Duodenal mucosa (tissue), 2 donors: Measurements from ENCODE around the gene PDIA5.
A peak's percentile ranks its signal among the peaks of the same experiment; 100 is the strongest.

ENCODE experiments used
- H3K27ac ChIP-seq: one replicate; pipeline ENCODE4 v1.7.0; 2013; ENCODE audit warnings: low read depth, low read length
- H3K27me3 ChIP-seq, 2 donors: one replicate each; pipeline ENCODE4 v1.7.0; 2013; ENCODE audit warnings: low read length in 2 of 2, control low read depth in 1 of 2; ENCODE audit not compliant: insufficient read depth in 2 of 2, control insufficient read depth in 1 of 2
- H3K36me3 ChIP-seq, 2 donors: one replicate each; pipeline ENCODE4 v1.7.0; 2013; ENCODE audit warnings: low read length in 2 of 2, control low read depth in 1 of 2; ENCODE audit not compliant: insufficient read depth in 2 of 2, control insufficient read depth in 1 of 2
- H3K4me1 ChIP-seq, 2 donors: one replicate each; pipeline ENCODE4 v1.7.0; 2013; ENCODE audit warnings: low read length in 2 of 2, control low read depth in 1 of 2; ENCODE audit not compliant: insufficient read depth in 2 of 2, control insufficient read depth in 1 of 2
- H3K4me3 ChIP-seq, 2 donors: one replicate each; pipeline ENCODE4 v1.7.0; 2013; ENCODE audit warnings: low read length in 2 of 2, low read depth in 1 of 2
- H3K9ac ChIP-seq, 2 donors: one replicate each; pipeline ENCODE4 v1.7.0; 2013; ENCODE audit warnings: low read length in 2 of 2, low read depth in 1 of 2
- H3K9me3 ChIP-seq, 2 donors: one replicate each; pipeline ENCODE4 v1.7.0; 2013; ENCODE audit warnings: low read length in 2 of 2, control low read depth in 1 of 2; ENCODE audit not compliant: control insufficient read depth in 1 of 2

The PDIA5 gene

DNA sequence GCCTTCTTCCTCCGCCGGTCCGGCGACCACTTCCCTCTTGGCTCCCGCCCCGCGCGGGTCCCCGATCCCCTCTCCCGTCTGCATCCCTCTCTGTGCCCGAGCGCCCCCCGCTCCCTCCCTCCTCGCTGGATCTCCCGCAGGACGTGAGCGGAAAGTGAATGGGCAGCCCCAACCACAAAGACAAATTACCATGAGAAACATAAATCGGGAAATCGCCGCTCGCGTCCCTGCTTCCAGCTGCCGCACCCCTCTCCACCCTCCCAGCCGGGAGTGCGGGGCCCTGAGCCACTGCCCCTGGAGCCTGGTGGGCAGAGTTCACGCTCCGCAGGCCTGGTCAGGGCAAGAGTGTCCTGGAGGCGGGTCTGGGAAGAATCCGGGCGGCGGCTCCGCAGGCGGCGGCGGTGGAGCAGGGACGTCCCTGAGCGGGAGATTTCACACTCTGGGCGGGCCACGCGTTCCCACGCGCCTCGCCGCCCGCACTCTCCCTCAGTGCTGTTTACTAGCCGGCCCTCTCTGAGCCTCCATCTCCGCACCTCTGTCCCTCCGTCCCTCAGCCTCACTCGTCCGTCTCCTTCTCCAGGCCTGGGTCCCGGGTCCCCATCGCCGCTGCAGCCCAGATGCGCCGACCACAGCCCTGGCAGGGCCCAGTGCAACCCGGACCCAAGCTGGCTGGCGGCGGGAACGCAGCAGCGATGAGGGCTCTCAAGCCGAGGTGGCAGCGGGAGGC, 40.1 kb upstream of the PDIA5 start:
- Histone ChIP-seq H3K36me3 (no peaks in the 10 kb centered on the region), H3K4me3 (peak overlapping the region; percentile 64 to 72), H3K9ac (no peak overlapping the region), H3K9me3 (no peaks in the 10 kb centered on the region), H3K27me3 (peaks cover 51 to 86% of the 10 kb centered on the region in 2 donors), H3K27ac (no peak overlapping the region), H3K4me1 (peaks cover 16 to 17% of the 10 kb centered on the region in 2 donors)

DNA sequence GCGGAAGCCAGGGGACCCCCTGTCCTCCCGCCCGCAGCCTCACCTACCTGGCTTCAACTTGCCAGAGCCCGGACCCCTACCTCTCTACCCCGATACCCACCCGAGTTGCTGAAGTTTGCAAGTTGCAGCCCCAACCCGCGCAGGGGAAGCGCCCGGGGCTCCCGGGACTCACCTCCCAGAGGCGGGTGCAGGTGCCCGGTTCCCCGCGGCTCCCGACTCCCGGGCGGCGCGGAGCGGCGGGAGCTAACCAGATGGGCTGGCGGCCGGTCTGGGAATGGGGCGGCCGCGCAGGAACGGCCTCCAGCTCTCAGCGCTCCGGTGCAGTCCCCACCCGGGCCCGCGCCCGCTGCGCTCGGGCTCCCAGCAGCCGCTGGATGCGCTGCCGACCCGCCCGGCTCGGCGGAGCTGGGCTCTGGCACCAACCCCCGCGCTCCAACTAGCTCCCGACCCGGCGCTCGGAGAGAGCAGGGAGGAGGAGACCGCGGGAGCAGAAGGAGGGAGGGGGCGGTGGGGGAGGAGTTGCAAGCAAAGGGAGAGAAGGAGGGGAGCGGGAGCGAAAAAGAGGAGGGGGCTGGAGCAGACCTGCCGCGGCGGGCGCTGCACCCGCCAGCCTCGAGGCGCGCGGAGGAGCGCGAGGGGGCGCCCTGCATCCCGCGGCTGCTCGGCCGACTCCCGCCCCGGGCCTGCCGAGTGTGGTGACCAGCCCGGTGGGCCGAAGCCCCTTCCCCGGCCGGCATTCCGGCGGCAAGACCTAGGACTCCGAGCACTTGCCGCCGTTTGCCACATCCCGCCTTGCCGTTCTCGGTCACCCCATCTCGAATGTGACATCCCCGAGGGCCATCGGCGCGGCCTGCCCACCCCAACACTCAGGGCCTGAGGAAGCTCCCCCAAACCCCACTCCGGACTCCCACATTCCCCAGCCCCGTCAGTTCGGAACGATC, 39.3 kb upstream of the PDIA5 start, which contains the start of gene SEMA5B:
Gene SEMA5B, minus strand, starts transcription at position 472 of the 941 bp plus-strand sequence. CDS start 66,500 bp downstream, outside the sequence.
- no peak within 1 kb of the TSS for H3K27ac ChIP-seq
- peaks cover 49 to 80% of the 10 kb centered on the region in 2 donors for H3K27me3 ChIP-seq
- H3K9me3 ChIP-seq: no peaks in the 10 kb centered on the region
- H3K4me1 ChIP-seq: peaks cover 16 to 17% of the 10 kb centered on the region in 2 donors
- H3K36me3 ChIP-seq: no peaks in the 10 kb centered on the region
- H3K4me3 ChIP-seq: peak within 1 kb of the TSS; percentile 64 to 72
- peak within 1 kb of the TSS in 1 of 2 donors; percentile 42 for H3K9ac ChIP-seq

DNA sequence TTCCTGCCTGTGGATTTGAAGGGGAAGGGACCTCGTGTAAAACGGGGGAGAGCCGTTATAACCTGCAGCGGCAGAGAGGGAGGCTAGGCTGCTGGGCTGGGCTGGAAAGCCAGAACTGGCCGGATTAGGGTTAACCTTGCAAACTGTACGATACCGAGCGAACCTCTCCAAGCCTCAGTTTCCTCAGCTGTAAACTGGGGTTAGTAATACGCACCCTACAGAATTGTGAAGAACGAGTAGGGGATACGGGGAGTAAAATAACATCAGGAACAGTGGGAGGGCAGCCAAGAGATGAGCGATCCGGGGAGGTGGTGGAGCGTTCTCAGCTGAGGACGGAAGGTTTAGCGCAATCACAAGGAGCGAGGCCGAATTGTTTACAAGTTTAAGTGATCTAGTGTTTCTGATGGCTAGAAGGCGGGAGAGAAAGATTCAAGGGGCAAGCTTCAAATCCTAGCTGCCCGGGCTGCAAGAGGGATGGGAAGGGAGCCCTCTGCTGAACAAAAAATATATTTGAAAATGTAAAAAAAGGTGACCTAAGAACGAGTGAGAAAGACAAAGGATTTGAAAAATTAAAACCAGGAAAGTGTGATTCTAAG, 38.5 kb upstream of the PDIA5 start:
- Histone ChIP-seq H3K9me3 (no peaks in the 10 kb centered on the region), H3K27ac (no peak overlapping the region), H3K36me3 (no peaks in the 10 kb centered on the region), H3K27me3 (peaks cover 49 to 76% of the 10 kb centered on the region in 2 donors), H3K9ac (peak overlapping the region in 1 of 2 donors; percentile 42), H3K4me1 (peaks cover 16 to 17% of the 10 kb centered on the region in 2 donors), H3K4me3 (peak overlapping the region; percentile 64 to 72)

DNA sequence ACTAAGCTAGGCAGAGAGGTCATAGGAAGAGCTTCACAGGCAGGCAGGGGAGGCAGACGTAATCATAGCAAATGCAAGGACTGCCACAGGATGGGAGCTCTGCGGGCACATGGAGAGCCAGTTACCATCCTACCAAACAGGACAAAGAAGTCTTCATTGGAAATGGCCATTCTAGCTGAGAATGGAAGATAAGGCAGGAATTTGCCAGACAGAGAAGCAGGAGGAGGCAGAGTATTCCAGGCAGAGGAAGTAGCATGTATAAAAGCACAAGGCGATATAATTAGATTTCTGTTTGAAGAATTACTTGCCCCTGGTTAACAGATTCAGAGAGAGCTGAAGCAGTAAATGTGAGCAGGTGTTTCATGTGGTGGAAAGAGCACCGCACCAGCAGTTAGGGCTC, 35.8 kb upstream of the PDIA5 start:
- no peak overlapping the region for H3K9ac ChIP-seq
- no peak overlapping the region for H3K27ac ChIP-seq
- no peaks in the 10 kb centered on the region for H3K36me3 ChIP-seq
- H3K27me3 ChIP-seq: peaks cover 41 to 52% of the 10 kb centered on the region in 2 donors
- H3K4me3 ChIP-seq: no peak overlapping the region
- peaks cover 16 to 17% of the 10 kb centered on the region in 2 donors for H3K4me1 ChIP-seq
- no peaks in the 10 kb centered on the region for H3K9me3 ChIP-seq

DNA sequence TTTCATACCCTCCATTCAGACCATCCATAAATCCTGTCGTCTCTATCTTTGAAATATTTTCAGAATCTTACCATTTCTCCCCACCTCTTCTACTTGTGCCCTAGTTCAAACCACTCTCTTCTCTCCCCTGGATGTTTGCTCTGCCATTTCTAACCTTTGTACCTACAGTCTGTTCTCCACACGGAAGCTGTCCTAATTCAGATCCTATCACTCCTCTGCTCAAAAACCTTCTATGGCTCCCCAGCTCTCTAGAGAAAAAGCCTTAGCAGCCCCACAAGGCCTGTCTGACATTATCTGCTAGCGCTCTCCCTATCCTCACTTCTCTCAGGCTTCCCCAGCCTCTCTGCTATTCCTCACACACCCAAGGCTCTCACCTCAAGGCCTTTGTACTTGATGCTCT, 34.8 kb upstream of the PDIA5 start:
- Histone ChIP-seq H3K27ac (no peak overlapping the region), H3K9me3 (no peaks in the 10 kb centered on the region), H3K36me3 (no peaks in the 10 kb centered on the region), H3K4me3 (no peak overlapping the region), H3K4me1 (peaks cover 10% of the 10 kb centered on the region in 2 donors), H3K27me3 (peaks cover 37 to 44% of the 10 kb centered on the region in 2 donors), H3K9ac (no peak overlapping the region)

DNA sequence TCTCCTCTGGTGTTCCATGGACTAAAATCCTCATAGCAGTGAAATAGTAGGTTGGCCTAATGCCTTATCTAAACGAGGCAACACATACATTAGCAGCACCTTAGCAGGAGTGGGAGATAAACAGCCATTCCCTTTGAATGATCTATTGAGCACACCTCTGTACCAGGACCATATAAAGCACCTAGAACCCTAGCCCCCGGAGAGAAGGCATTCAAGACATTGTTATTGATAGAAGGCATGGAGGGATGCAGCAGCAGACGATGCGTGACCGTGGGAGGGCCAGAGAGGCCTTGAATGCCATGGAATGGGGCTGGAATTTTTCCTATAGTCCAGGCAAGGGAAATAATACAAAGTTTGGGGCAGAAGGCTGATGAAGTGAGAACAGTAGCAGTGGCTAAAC, 32.7 kb upstream of the PDIA5 start:
- Histone ChIP-seq H3K27ac (no peak overlapping the region), H3K27me3 (peaks cover 25% of the 10 kb centered on the region in 2 donors), H3K9me3 (no peaks in the 10 kb centered on the region), H3K36me3 (no peaks in the 10 kb centered on the region), H3K9ac (no peak overlapping the region), H3K4me1 (no peaks in the 10 kb centered on the region), H3K4me3 (no peak overlapping the region)

DNA sequence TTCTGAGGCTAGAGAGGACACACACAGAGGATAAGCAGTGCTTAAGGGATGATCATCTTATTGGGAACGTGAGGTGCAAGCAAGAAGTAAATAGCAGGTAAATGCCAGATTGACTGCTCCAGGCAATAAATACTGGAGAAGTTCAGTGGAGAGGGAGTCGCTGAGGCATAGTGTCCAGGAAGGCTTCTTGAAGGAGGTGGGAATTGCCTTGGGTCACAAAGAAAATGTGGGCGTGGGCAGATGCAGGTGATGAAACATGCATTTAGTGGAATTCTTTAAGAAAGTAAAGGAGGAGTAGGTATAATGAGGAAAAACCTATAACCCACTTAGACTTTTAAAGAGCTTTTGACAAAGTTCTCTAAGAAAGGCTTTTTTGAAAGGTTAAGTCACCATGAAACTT, 31.8 kb upstream of the PDIA5 start:
- Histone ChIP-seq H3K4me3 (no peak overlapping the region), H3K9ac (no peak overlapping the region), H3K9me3 (no peaks in the 10 kb centered on the region), H3K27me3 (peaks cover 16 to 17% of the 10 kb centered on the region in 2 donors), H3K4me1 (no peaks in the 10 kb centered on the region), H3K36me3 (no peaks in the 10 kb centered on the region), H3K27ac (no peak overlapping the region)

DNA sequence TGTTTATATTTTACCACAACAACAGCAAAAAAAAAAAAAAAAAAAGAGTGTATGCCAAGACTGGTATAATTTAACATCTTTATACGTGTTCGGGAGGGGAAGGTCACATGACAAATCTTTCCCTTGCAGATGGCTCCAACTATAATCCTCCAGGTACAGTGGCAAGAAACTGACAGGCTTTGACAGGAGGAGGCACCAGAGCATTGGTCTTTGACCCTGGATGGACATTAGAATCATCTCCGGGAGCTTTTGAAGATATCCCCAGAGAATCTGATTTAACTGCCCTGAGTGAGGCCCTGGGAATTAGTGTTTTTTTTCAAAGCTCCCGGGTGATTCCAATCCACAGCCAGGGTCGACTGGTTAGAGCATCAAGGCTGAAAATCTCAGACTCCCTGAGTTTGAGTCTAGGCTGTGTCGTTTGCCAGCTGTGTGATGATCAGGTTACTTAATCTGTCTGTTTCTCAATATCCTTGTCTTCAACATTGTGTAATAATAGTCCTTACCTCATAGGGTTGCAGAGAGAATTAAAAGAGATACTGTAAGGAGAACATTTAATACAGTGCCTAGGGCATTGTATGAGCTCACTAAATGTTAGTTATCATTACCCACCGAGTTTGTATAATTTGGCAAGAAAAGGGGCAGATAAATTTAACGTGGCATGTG, 30.3 kb upstream of the PDIA5 start:
- H3K27me3 ChIP-seq: peaks cover 6 to 8% of the 10 kb centered on the region in 2 donors
- H3K27ac ChIP-seq: no peak overlapping the region
- H3K36me3 ChIP-seq: no peaks in the 10 kb centered on the region
- no peak overlapping the region for H3K9ac ChIP-seq
- no peaks in the 10 kb centered on the region for H3K4me1 ChIP-seq
- no peaks in the 10 kb centered on the region for H3K9me3 ChIP-seq
- H3K4me3 ChIP-seq: no peak overlapping the region

DNA sequence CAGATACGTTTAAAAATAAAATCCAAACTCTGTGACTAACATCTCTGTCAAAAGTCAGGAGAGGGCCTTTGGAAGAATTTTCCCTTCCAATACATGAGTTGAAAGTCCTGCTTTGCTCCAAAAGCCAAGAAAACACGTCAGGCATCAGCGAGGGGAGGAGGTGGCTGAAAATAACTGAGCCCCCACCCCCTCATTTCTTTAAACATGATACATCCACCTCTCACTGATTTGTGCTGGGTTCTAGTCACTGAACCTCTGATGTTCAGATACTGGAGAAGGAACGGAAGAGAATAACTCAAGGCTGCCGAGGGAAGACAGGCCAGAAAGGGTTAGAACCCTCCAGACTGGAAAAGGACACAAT, 29.8 kb upstream of the PDIA5 start:
- Histone ChIP-seq H3K36me3 (no peaks in the 10 kb centered on the region), H3K4me1 (no peaks in the 10 kb centered on the region), H3K9me3 (no peaks in the 10 kb centered on the region), H3K27ac (no peak overlapping the region), H3K4me3 (no peak overlapping the region), H3K27me3 (peaks cover 3 to 4% of the 10 kb centered on the region in 2 donors), H3K9ac (no peak overlapping the region)
